IMR-90 (cell line): Measurements from ENCODE around the gene TOM1. TPM values are rescaled to one million over a fixed set of nuclear protein-coding genes. Genes with fewer than 3 reads are reported as not detected.

Experiments used
- ATAC-seq: fragments of 200-7000 bp; cut with Tn5 transposase; 2 replicates; pipeline ENCODE4 v1.9.1; 2020; ENCODE audit warnings: low read depth, mild to moderate bottlenecking, moderate library complexity
- BruUV-seq: library from RNA; stranded (reverse); fragments of 400-500 nt; replicated peaks from 2 replicates; lab custom pipeline; 2021; lab: Mats Ljungman, UMichigan
- CTCF ChIA-PET: fragments of 300-600 bp; formaldehyde crosslinking; extraction: SDS; loops from one replicate; lab custom pipeline; 2021; ENCODE audit warnings: antibody characterized with exemption; lab: Yijun Ruan, JAX
- POLR2A ChIA-PET: fragments of 300-600 bp; sonication (Branson Sonifier 250); formaldehyde crosslinking; loops from one replicate; lab custom pipeline; 2022; ENCODE audit warnings: antibody characterized with exemption; ENCODE audit not compliant: unreplicated experiment; lab: Charles Lee
- DNase-seq: peaks from one replicate; pipeline ENCODE4 v3.0.0; 2013
- H2AFZ ChIP-seq: replicated peaks from 2 replicates; pipeline ENCODE3; 2013; ENCODE audit warnings: low read length, mild to moderate bottlenecking; ENCODE audit not compliant: poor library complexity
- H2AK5ac ChIP-seq: 2 replicates; pipeline ENCODE4 v1.6.1; 2013; ENCODE audit warnings: low read depth, low read length, inconsistent platforms
- H2AK9ac ChIP-seq: replicated peaks from 2 replicates; pipeline ENCODE3; 2013; ENCODE audit warnings: mild to moderate bottlenecking, low read depth, low read length, moderate library complexity; ENCODE audit not compliant: poor library complexity
- H2BK120ac ChIP-seq: 2 replicates; pipeline ENCODE4 v1.6.1; 2013; ENCODE audit warnings: low read depth, low read length, inconsistent platforms
- H2BK15ac ChIP-seq: 3 replicates; pipeline ENCODE4 v1.6.1; 2013; ENCODE audit warnings: low read depth, low read length, inconsistent platforms
- H2BK20ac ChIP-seq: 2 replicates; pipeline ENCODE4 v1.6.1; 2013; ENCODE audit warnings: low read depth, mild to moderate bottlenecking, inconsistent platforms, low read length, moderate library complexity
- H2BK5ac ChIP-seq: 2 replicates; pipeline ENCODE4 v1.6.1; 2013; ENCODE audit warnings: mild to moderate bottlenecking, low read depth, low read length, inconsistent platforms; ENCODE audit not compliant: poor library complexity, severe bottlenecking
- H3K14ac ChIP-seq: replicated peaks from 2 replicates; pipeline ENCODE4 v1.6.1; 2013; ENCODE audit warnings: low read depth, low read length, inconsistent platforms
- H3K18ac ChIP-seq: 2 replicates; pipeline ENCODE4 v1.6.1; 2013; ENCODE audit warnings: low read depth, low read length, control low read depth
- H3K23ac ChIP-seq: 2 replicates; pipeline ENCODE4 v1.6.1; 2013; ENCODE audit warnings: low read depth, low read length, inconsistent platforms
- H3K27ac ChIP-seq: 2 replicates; pipeline ENCODE4 v1.5.1; 2013; ENCODE audit warnings: mild to moderate bottlenecking, control low read depth, low read length; ENCODE audit not compliant: insufficient read depth
- H3K27me3 ChIP-seq: 2 replicates; pipeline ENCODE4 v1.6.1; 2013; ENCODE audit warnings: low read length; ENCODE audit not compliant: control insufficient read depth, insufficient read depth
- H3K36me3 ChIP-seq: 2 replicates; pipeline ENCODE4 v1.6.1; 2013; ENCODE audit warnings: low read length, mixed read lengths; ENCODE audit not compliant: control insufficient read depth, insufficient read depth
- H3K4ac ChIP-seq: 2 replicates; pipeline ENCODE4 v1.6.1; 2013; ENCODE audit warnings: low read depth, low read length, inconsistent platforms
- H3K4me1 ChIP-seq: 2 replicates; pipeline ENCODE4 v1.6.1; 2013; ENCODE audit warnings: low read length, mixed read lengths; ENCODE audit not compliant: control insufficient read depth, insufficient read depth
- H3K4me2 ChIP-seq: 2 replicates; pipeline ENCODE4 v1.6.1; 2013; ENCODE audit warnings: low read depth, mild to moderate bottlenecking, control low read depth, low read length, moderate library complexity
- H3K4me3 ChIP-seq: 2 replicates; pipeline ENCODE4 v1.5.1; 2013; ENCODE audit warnings: low read depth, mild to moderate bottlenecking, control low read depth, low read length, moderate library complexity; ENCODE audit not compliant: insufficient read depth
- H3K56ac ChIP-seq: 2 replicates; pipeline ENCODE4 v1.6.1; 2013; ENCODE audit warnings: low read length, inconsistent platforms; ENCODE audit not compliant: insufficient read depth; ENCODE audit errors: extremely low read depth
- H3K79me1 ChIP-seq, 2 experiments: 2 replicates each; pipeline ENCODE4 v1.6.1; 2013; ENCODE audit warnings: low read length in 2 of 2, inconsistent platforms in 1 of 2, low read depth in 1 of 2
- H3K9ac ChIP-seq: 2 replicates; pipeline ENCODE4 v1.6.1; 2013; ENCODE audit warnings: low read depth, low read length, control low read depth
- H3K9me1 ChIP-seq: 2 replicates; pipeline ENCODE4 v1.6.1; 2013; ENCODE audit warnings: low read length, inconsistent platforms; ENCODE audit not compliant: insufficient read depth
- H3K9me3 ChIP-seq: 2 replicates; pipeline ENCODE4 v1.6.1; 2013; ENCODE audit warnings: low read length; ENCODE audit not compliant: control insufficient read depth, insufficient read depth
- H4K20me1 ChIP-seq: 2 replicates; pipeline ENCODE4 v1.6.1; 2013; ENCODE audit warnings: low read length, inconsistent platforms; ENCODE audit not compliant: insufficient read depth
- H4K5ac ChIP-seq: 2 replicates; pipeline ENCODE4 v1.6.1; 2013; ENCODE audit warnings: mild to moderate bottlenecking, low read depth, low read length, control low read depth
- H4K8ac ChIP-seq, 2 experiments: 2 replicates each; pipeline ENCODE4 v1.6.1; 2013; ENCODE audit warnings: low read depth in 2 of 2, low read length in 2 of 2, control low read depth in 1 of 2, inconsistent platforms in 1 of 2
- H4K91ac ChIP-seq: 2 replicates; pipeline ENCODE4 v1.6.1; 2013; ENCODE audit warnings: low read depth, low read length, inconsistent platforms; ENCODE audit not compliant: insufficient read depth
- CEBPB ChIP-seq: IDR thresholded peaks from 2 replicates; pipeline ENCODE4 v1.6.1; 2012; ENCODE audit warnings: low read depth, low read length, improper control_type of control experiment
- CHD1 ChIP-seq: IDR thresholded peaks from 2 replicates; pipeline ENCODE4 v1.6.1; 2012; ENCODE audit warnings: low read depth, low read length, improper control_type of control experiment
- FOS ChIP-seq: fragments of 150-350 bp; IDR thresholded peaks from 2 replicates; pipeline ENCODE4 v1.6.1; 2016; ENCODE audit warnings: low read depth, low read length
- MAFK ChIP-seq: IDR thresholded peaks from 2 replicates; pipeline ENCODE4 v1.6.1; 2012; ENCODE audit warnings: low read depth, low read length, improper control_type of control experiment
- MAZ ChIP-seq: IDR thresholded peaks from 2 replicates; pipeline ENCODE4 v1.6.1; 2012; ENCODE audit warnings: low read depth, mild to moderate bottlenecking, low read length, improper control_type of control experiment, moderate library complexity, borderline replicate concordance
- NFE2L2 ChIP-seq: fragments of 150-350 bp; IDR thresholded peaks from 2 replicates; pipeline ENCODE4 v1.6.1; 2016; ENCODE audit warnings: low read depth, mild to moderate bottlenecking, low read length
- RAD21 ChIP-seq: IDR thresholded peaks from 2 replicates; pipeline ENCODE4 v1.6.1; 2012; ENCODE audit warnings: low read length, improper control_type of control experiment
- RCOR1 ChIP-seq: IDR thresholded peaks from 2 replicates; pipeline ENCODE4 v1.6.1; 2012; ENCODE audit warnings: mild to moderate bottlenecking, low read length, improper control_type of control experiment; ENCODE audit not compliant: insufficient replicate concordance
- SMC3 ChIP-seq: fragments of 150-350 bp; IDR thresholded peaks from 2 replicates; pipeline ENCODE4 v1.6.1; 2016; ENCODE audit warnings: low read depth, mild to moderate bottlenecking, antibody characterized with exemption, low read length, moderate library complexity
- WGBS, 2 experiments: methylation state at CpG; one replicate each; pipeline versions ENCODE4 v1.1.5 to v1.1.7; 2013; ENCODE audit warnings: missing lambda C conversion rate in 2 of 2; ENCODE audit not compliant: insufficient read length in 1 of 2; ENCODE audit errors: extremely low coverage in 2 of 2; 5-methylcytosine and 5-hydroxymethylcytosine counted together
- dilution Hi-C: fragments of 300-500 bp; cut with HindIII; formaldehyde crosslinking; loops from one replicate; pipeline ENCODE4 v1.14.3; 2018; ENCODE audit warnings: low sequenced_read_pairs; ENCODE audit not compliant: unreplicated experiment
- in situ Hi-C: fragments of 300-500 bp; cut with MboI; formaldehyde crosslinking; loops from 3 replicates; pipeline ENCODE4 v1.14.3; 2019; ENCODE audit warnings: low sequenced_read_pairs, inconsistent platforms, mixed read lengths
- intact Hi-C: fragments of 100-400 bp; cut with micrococcal nuclease; formaldehyde crosslinking; loops from 2 replicates; pipeline ENCODE4 v1.10.0; 2022
- polyA plus RNA-seq, 3 experiments: library from polyadenylated mRNA; depleted of rRNA; stranded (reverse); fragments of >200 nt; gene quantifications; 2 replicates each; pipeline ENCODE4 v1.2.3, GENCODE V29; 2012; ENCODE audit warnings: low replicate concordance in 1 of 3
- total RNA-seq: library from RNA; depleted of rRNA; stranded (reverse); fragments of >200 nt; gene quantifications from 2 replicates; pipeline ENCODE4 v1.2.3, GENCODE V29; 2012
- TF ChIP-seq, protein P1 (sequence below): fragments of 150-350 bp; IDR thresholded peaks from 2 replicates; pipeline ENCODE4 v1.6.1; 2017; ENCODE audit warnings: mild to moderate bottlenecking, antibody characterized with exemption, low read length, low read depth
- TF ChIP-seq, protein P2 (sequence below): fragments of 150-350 bp; IDR thresholded peaks from 2 replicates; pipeline ENCODE4 v1.6.1; 2016; ENCODE audit warnings: low read depth, mild to moderate bottlenecking, low read length, moderate library complexity, borderline replicate concordance

The TOM1 gene
- total and polyA plus RNA-seq, 2 of the 4 experiments (the other 2 are of a cell fraction), result 38.0 to 46.4 TPM

DNA sequence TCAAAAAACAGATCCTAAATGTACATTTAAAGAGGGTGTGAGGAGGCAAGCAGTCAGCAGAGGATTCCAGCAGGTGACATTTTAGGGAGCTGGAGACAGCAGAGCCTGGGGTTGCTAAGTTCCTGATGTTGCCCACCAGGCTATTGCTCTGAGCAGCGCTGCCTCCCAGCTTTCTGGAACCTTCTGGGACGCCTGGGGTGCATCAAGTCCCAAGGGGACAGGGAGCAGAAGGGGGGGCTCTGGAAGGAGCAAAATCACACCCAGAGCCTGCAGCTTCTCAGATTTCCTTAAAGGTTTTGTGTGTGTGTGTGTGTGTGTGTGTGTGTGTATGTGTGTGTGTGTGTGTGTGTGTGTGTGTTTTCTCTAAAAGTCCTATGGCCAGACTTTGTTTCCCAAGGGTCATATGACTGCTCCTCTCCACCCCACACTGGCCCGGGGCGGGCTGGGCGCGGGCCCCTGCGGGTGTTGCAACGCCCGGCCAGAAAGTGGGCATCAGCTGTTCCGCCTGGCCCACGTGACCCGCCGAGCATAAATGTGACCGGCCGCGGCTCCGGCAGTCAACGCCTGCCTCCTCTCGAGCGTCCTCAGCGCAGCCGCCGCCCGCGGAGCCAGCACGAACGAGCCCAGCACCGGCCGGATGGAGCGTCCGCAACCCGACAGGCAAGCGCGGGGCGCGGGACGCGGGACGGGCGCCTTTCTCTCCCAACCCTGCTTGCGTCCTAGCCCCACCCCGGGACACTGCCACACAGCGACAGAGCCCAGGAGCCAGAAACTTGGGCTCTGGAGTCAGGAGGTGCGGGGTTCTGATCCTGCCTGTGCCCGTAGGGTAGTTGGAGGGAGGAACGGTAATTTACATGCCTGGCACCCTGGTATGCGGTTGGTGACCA, 81.1 kb downstream of the TOM1 start, which contains the start of gene HMOX1 (continued):
- peak; percentile 57; the same call in 1 of the 2 replicates for TF ChIP-seq MAZ

DNA sequence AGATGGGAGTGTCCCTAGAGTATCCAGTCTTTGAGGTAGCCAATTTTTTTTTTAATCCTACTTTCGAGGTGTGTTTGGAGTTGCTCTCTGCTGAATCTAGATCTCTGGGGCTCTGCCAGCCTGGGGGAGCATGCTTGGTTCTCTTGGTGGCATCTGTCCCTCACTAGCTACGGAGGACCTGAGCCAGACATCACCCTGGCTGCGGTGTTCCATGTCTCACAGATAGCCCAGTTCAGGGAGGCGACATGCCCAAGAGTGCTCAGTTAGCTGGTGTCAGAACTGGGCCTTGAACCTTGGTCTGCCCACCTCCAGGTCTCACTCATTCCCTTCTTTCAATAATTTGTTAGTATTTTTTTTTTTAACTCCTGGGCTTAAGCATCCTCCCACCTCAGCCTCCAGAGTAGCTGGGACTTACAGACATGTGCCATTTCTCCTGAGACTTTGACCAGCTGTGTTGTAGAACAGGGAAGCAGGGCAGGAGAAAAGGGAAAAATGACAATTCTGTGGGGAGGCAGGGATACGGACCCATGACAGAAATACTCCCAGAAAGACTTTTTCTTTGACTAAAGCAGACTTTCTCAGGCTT, 81.8 kb downstream of the TOM1 start:
- CTCF ChIA-PET, result interaction anchor here (0.5 kb wide), 1 partner anchor 667 kb away, joined by 4 read pairs; no protein-coding TSS in a partner anchor
- H2BK120ac ChIP-seq, result peak overlapping the region; percentile 80; the same call in 1 of the 2 replicates
- peak; percentile 0; the same call in 1 of the 2 replicates for ATAC-seq
- H2BK15ac ChIP-seq, result peak overlapping the region; percentile 18; the same call in 1 of the 3 replicates
- H3K9me3 ChIP-seq, result no peaks in the 10 kb centered on the region
- 57% methylated on average over 2 of the region's 5 CpGs; no CpG with 5 or more reads in 1 of the 2 experiments for whole genome bisulfite sequencing, 2 experiments
- peak overlapping the region; percentile 41 to 88; a peak in 3 of 4 replicates for H4K8ac ChIP-seq
- H2BK5ac ChIP-seq, result peak overlapping the region; percentile 41
- H3K79me1 ChIP-seq, result peaks cover 22 to 49% of the 10 kb centered on the region in 2 experiments
- BruUV-seq, result TSS peak; percentile 65
- H2AK9ac ChIP-seq, result peak overlapping the region; percentile 96
- peak overlapping the region; percentile 19 for H4K5ac ChIP-seq
- H2BK20ac ChIP-seq, result 0 out of 2 replicates have a peak overlapping the region, but pooled peaks have one; percentile 12
- peak overlapping the region; percentile 87 for H3K4me2 ChIP-seq
- peak overlapping the region; percentile 78 for H3K56ac ChIP-seq
- H3K36me3 ChIP-seq, result peaks cover 25% of the 10 kb centered on the region
- H3K9ac ChIP-seq, result peak overlapping the region; percentile 92
- POLR2A ChIA-PET, result interaction anchor here (0.6 to 0.7 kb wide), 3 partner anchors 10 to 46 kb away, joined by 3 to 6 read pairs (median 4); no protein-coding TSS in a partner anchor
- peak overlapping the region; percentile 96 for H2AFZ ChIP-seq
- peak overlapping the region; percentile 82 for H3K4ac ChIP-seq
- in situ Hi-C loops (no loop called here), dilution Hi-C loops (no loop called here), intact Hi-C loops (loop anchor here (1.0 kb wide), 1 partner anchor 31 kb away; no protein-coding TSS in a partner anchor)
- DNase-seq, result no peak
- peak overlapping the region; percentile 73 for H3K27ac ChIP-seq
- peak overlapping the region; percentile 91 for H3K23ac ChIP-seq
- H3K14ac ChIP-seq, result peak overlapping the region; percentile 94
- H3K4me1 ChIP-seq, result peaks cover 30% of the 10 kb centered on the region
- peaks cover 13% of the 10 kb centered on the region; the same call in 1 of the 2 replicates for H3K9me1 ChIP-seq
- H4K91ac ChIP-seq, result peak overlapping the region; percentile 80
- H3K27me3 ChIP-seq, result no peaks in the 10 kb centered on the region
- H4K20me1 ChIP-seq, result peaks cover 8% of the 10 kb centered on the region; the same call in 1 of the 2 replicates
- H3K18ac ChIP-seq, result peak overlapping the region; percentile 31
- H3K4me3 ChIP-seq, result peak overlapping the region; percentile 84
- H2AK5ac ChIP-seq, result peak overlapping the region; percentile 96
- TF ChIP-seq SMC3 (no peak), MAFK (no peak), CHD1 (no peak), FOS (no peak), RCOR1 (no peak), MAZ (no peak), RAD21 (no peak), CEBPB (no peak), NFE2L2 (no peak)
- TF ChIP-seq, protein P1, sequence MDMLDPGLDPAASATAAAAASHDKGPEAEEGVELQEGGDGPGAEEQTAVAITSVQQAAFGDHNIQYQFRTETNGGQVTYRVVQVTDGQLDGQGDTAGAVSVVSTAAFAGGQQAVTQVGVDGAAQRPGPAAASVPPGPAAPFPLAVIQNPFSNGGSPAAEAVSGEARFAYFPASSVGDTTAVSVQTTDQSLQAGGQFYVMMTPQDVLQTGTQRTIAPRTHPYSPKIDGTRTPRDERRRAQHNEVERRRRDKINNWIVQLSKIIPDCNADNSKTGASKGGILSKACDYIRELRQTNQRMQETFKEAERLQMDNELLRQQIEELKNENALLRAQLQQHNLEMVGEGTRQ, result no peak
- TF ChIP-seq, protein P2, sequence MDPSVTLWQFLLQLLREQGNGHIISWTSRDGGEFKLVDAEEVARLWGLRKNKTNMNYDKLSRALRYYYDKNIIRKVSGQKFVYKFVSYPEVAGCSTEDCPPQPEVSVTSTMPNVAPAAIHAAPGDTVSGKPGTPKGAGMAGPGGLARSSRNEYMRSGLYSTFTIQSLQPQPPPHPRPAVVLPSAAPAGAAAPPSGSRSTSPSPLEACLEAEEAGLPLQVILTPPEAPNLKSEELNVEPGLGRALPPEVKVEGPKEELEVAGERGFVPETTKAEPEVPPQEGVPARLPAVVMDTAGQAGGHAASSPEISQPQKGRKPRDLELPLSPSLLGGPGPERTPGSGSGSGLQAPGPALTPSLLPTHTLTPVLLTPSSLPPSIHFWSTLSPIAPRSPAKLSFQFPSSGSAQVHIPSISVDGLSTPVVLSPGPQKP, result no peak
